GM21717 (cell line): ENCODE results near the gene NINJ2.
"Not testable (repeated sequence)": the region's sequence is repeated elsewhere in the genome, so short reads cannot be mapped to it uniquely, and the experiment has no call there.

Source experiments
- ATAC-seq: cut with Tn5 transposase; IDR thresholded peaks from one replicate; pipeline ENCODE4 v1.9.1; 2021; ENCODE audit warnings: mild to moderate bottlenecking, moderate library complexity; ENCODE audit not compliant: unreplicated experiment

NINJ2 gene

DNA sequence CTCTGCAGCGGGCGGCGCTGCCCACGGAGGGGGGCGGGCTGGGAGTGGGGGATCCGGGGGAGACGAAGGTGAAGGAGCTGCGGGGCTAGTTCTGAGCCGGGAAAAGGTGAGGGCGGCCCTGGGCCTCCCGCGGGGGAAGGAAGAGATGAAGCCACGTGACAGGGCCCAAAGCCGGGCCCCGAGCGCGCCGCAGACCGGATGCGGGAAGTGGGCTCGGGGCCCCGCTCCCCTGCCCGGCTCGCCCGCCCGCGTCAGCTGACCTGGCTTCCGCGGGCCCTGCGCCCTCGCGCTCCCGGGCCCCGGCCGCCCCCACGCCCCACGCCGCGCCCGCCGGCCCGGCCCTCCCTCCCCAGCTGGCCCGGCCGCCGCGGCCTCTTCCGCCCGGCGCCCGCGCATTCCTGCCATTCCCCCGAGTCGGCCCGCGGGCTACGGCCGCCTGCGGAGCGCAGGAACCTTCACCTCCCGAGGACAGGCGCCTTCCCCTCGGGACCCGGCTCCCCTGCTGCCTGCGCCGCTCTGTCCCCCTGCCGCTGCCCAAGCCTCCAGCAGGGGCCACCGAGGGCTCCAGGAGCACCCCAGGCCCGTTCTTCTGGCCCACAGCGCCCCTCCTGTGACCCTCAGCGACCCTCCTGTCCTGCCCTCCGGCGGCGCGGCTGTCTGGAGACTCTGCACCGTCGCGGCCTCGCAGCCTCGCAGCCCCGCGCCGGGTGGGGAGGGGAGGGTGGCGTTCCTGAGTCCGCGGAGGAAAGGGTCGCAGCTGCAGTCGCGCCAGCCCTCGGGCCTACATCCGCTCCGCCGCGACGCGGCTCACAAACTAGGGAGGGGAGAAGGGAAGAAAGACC lies 20.4 kb downstream of the NINJ2 start:
- ATAC-seq = peak; percentile 55

- not testable (repeated sequence) for ATAC-seq
These were observed 21.9 kb downstream of the NINJ2 start for GRCh38 chr12:641321-641720.

DNA sequence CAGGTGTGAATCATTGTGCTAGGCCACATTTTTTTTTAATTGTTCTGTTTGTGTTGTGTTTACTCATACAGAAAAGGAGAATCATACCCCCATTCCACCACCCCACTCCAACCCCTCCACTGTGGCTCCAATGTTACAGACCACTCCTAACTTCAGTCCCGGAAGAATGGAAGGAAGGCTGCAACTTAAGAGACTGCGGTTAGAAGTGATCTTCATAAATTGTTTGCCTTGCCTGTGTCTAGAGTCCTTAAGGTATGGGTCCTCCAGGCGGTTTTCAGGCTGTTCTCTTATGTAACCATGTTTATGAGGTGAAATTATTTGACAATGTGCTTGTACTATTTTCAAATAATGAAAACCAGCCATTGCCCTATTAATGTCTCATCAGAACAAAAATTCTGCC lies 22.5 kb downstream of the NINJ2 start:
- no peak for ATAC-seq

GRCh38 chr12:639988-640387 lies 23.3 kb downstream of the NINJ2 start:
- ATAC-seq = no peak

GRCh38 chr12:639566-639965 lies 23.7 kb downstream of the NINJ2 start:
- ATAC-seq = no peak

GRCh38 chr12:638953-639557 lies 24.2 kb downstream of the NINJ2 start:
- ATAC-seq = no peak

- no peak for ATAC-seq
These were observed 26.6 kb downstream of the NINJ2 start for GRCh38 chr12:636632-637031.

DNA sequence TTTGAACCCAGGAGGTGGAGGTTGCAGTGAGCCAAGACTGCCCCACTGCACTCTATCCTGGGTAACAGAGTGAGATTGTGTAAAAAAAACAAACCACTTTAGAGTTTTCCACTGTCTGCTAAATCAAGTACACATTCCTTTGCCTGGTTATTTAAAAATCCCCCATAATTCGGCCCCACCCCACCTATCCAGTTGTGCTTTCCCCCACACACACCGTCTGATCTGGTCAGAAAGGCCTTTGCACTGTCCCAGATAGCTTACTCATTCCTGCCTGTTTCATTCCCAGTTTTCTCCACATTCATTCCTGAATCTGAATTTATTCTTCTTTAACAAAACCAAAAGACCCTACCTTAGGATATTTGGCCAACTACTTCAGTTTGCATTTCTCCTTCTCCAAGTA lies 29.5 kb downstream of the NINJ2 start:
- no peak for ATAC-seq

DNA sequence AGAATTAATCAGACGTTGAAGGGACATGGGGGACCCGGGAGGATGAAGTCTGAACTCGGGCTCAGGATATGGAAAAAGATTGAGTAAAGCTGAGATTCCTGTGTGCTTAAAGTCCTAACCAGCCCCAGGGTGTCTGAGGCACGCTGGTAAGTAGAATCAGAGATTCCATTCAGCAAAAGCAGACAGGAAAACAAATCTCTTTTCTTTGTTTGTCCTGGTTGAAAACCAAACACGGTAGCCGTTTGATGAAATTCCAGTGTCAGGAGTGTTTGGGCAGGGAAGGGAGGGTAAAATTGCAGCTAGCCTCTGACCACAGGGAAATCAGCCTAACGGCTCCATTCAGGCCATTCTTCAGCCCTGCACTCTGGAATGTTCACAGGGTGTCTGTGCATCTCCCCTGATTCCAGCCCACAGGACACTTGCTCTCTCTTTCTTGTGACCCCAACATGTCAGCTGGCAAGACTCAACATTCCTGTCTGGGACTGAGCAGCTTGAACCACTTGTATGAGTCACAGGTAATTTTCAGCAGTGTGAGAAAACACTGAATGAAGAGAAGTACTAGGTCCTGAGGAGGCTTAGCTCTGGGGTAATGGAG lies 31.0 kb downstream of the NINJ2 start:
- ATAC-seq = no peak

DNA sequence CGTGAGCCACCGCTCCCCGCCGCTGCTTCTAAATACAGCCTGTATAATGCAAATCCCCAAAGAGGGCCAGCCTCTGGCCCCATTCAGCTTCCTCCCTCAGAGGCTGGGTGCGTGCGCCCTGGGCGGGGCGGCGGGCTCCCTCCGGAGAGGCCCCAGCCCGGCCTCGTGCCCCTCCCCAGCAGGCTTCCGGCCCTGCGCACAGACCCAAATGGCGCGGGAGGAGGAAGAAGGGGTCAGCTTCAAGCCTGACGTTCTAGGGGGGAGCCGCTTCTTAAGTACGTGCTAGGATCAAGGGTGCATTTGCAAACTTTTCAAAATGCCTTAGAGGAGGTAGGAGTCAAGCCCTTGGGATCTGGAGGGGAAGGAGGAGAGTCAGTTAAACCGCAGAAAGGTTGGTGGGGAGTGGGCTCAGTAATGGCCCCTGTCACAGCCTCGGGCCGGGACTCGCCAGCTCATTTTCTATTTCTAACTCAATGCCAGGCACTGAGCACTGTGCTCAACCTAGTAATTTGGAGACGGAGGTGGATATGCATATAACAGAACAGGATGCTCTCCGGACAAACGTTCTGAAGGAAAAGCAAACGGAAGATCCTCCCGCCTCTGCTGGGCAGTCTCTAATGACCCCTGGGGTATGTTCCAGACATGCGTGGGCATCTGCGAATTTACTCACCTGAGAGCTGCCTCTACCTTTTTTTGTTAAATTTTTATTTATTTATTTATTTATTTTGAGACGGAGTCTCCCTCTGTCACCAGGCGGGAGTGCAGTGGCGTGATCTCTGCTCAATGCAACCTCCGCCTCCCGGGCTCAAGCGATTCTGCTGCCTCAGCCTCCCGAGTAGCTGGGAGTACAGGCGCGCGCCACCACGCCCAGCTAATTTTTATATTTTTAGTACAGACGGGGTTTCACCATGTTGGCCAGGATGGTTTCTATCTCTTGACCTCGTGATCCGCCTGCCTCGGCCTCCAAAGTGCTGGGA lies 32.3 kb downstream of the NINJ2 start:
- ATAC-seq = peak; percentile 86

- not testable (repeated sequence) for ATAC-seq
These were observed 34.5 kb downstream of the NINJ2 start for GRCh38 chr12:628742-629078.

DNA sequence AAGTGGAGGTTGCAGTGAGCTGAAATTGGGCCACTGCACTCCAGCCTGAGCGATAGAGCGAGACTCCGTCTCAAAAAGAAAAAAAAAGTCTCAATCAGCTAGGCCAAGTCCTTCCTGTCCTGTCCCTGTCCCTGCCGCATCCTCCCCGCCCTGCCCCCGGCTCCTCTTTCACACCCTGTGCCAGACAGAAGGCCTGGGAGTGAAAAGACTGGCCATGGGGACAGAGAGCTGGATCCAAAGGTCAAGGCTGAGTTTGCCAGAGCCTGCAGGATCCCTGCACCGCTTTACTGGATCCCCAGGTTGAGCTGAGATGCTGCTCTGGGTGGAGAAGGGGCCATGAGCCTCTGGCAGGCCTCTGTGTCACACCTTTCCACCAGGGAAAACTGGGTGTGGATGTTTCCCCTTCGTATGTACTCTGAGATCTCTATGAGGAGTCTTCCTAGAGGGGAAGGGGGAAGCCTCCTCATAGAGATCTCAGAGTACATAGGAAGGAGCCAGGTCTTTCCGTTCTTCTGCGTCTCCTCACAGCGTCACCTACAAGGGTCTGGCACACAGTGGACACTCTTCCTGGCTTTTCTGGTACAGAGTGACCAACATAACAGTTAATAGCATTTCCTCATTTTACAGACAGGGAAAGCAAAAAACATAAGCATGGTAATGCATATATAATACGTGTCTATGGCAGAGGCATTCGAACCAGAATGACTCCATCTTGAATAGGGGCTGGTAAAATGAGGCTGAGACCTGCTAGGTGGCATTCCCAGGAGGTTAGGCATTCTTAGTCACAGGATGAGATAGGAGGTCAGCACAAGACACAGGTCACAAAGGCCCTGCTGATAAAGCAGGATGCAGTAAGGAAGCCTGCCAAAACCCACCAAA lies 35.1 kb downstream of the NINJ2 start:
- no peak for ATAC-seq

DNA sequence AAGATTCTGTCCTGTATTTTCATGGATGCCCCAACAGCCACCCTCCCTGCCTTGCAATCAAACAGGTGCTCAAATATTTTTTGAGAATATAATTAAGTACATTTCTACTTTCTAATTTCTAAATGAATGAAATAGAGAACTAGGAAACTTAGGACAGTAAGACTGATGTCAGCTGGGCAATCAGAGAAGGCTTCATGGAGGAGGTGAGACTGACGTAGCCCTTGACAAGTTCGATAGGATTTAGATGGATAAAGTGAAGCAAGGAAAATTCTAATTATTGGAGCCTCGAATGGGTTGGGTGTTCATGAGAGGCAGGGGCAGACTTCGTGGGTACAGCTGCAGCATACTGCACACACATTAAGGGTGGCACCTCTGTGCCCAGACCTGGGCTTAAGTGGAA lies 36.0 kb downstream of the NINJ2 start:
- no peak for ATAC-seq

GRCh38 chr12:625998-626397 lies 37.2 kb downstream of the NINJ2 start:
- no peak for ATAC-seq

- ATAC-seq = no peak
These were observed 39.3 kb downstream of the NINJ2 start for GRCh38 chr12:623865-624372.

DNA sequence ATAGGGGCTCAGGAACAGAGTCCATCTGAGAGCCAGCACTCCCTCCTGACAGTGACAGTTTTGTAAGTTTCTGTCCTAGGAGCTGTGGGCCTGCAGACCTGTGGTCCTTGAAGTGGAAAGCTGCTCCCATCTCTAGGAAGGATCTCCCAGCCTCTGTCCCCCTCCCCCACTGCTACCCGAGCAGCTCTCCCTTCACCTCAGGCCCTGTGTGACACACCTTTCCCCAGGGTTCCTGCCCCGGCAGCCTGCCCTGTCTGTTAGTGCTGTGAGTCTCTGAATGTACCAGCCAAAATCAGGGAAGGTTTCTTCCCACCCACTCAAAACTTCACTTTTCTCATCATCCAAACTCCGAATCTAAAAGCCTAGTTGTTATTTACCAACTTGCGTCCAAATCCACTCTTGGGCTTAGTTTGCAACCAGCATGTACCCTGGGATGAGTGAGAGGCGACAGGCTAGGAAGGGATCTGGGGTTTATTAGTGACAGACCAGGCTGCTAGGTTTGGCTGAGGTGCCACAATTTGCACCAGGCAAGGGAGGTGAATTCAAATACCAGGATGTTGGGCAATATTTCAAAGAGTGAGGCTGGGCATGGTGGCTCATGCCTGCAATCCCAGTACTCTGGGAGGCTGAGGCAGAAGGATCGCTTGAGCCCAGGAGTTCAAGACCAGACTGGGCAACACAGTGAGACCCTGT lies 39.9 kb downstream of the NINJ2 start:
- ATAC-seq = no peak

- no peak for ATAC-seq
These were observed 40.8 kb downstream of the NINJ2 start for GRCh38 chr12:622416-622815.

- no peak for ATAC-seq
These were observed 43.9 kb downstream of the NINJ2 start for GRCh38 chr12:619346-619745.

DNA sequence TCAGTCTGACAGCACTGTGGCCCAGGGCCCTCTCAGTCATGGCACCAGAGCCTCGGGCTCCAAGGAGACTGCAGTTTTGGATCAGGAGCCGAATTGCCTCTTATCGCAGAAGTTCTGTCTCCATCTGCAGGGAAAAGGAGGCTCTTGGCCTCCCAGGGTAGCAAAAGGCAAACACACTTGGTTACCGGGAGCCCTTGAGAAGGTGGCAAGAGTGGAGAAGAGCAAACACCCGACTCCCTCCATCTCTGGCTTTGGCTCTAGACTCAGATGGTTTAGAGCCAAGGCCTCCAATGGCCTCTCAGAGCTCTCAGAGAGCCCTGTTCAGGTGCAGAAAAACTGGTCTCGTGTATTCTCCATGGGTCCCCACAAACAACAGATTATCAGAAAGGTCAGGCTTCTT lies 44.6 kb downstream of the NINJ2 start:
- ATAC-seq = no peak
